ENCODE data around the gene VEZT. TPM values are rescaled to one million over a fixed set of nuclear protein-coding genes. Genes with fewer than 3 reads are reported as not detected.

Gene VEZT
- total and polyA plus RNA-seq, 7 donors, result 19.9 to 114 (median 82.8) TPM

DNA sequence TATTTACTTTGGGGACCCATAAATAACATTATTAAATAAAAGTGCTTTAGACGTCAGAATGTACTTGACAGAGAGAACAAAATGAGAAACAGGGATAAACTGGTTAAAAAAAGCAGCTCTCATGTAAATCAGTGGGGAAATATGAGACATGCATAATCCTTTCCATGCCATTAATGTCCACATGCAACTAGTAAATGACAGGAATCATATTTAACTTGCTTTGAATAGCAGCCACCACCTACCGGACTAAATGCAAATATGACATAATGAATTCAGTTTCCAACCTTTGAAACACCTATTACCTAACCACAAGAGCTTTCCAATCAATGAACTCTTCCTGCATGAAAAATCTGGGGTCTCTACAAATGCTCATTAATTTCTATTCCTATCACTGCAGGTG, 20.0 kb upstream of the VEZT start:
- no peak for TF ChIP-seq POLR2AphosphoS5 (IDR thresholded peaks at IDR 0.05)
- no peak for TF ChIP-seq EP300 (IDR thresholded peaks at IDR 0.05)
- no peak for TF ChIP-seq POLR2A (IDR thresholded peaks at IDR 0.05)
- TF ChIP-seq, protein P1, sequence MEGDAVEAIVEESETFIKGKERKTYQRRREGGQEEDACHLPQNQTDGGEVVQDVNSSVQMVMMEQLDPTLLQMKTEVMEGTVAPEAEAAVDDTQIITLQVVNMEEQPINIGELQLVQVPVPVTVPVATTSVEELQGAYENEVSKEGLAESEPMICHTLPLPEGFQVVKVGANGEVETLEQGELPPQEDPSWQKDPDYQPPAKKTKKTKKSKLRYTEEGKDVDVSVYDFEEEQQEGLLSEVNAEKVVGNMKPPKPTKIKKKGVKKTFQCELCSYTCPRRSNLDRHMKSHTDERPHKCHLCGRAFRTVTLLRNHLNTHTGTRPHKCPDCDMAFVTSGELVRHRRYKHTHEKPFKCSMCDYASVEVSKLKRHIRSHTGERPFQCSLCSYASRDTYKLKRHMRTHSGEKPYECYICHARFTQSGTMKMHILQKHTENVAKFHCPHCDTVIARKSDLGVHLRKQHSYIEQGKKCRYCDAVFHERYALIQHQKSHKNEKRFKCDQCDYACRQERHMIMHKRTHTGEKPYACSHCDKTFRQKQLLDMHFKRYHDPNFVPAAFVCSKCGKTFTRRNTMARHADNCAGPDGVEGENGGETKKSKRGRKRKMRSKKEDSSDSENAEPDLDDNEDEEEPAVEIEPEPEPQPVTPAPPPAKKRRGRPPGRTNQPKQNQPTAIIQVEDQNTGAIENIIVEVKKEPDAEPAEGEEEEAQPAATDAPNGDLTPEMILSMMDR (IDR thresholded peaks at IDR 0.05), result no peak
- WGBS, 2 donors, result 74 to 82% methylated on average over 2 of the region's 2 CpGs
- H3K4me3 ChIP-seq, result no peak overlapping the region
- H3K27me3 ChIP-seq, result no peaks in the 10 kb centered on the region
- no peak overlapping the region for H3K27ac ChIP-seq
- intact Hi-C loops (cut with DNase I), result no loop called here
- no peak for DNase-seq
- no peaks in the 10 kb centered on the region for H3K36me3 ChIP-seq
- no peaks in the 10 kb centered on the region for H3K9me3 ChIP-seq
- peaks cover 0 to 29% (median 24%) of the 10 kb centered on the region in 4 donors for H3K4me1 ChIP-seq

- no peaks in the 10 kb centered on the region for H3K27me3 ChIP-seq
- H3K4me1 ChIP-seq, result peaks cover 0 to 42% (median 36%) of the 10 kb centered on the region in 4 donors
- TF ChIP-seq, protein P1 (IDR thresholded peaks at IDR 0.05), result no peak
- TF ChIP-seq POLR2A (IDR thresholded peaks at IDR 0.05) (no peak), POLR2AphosphoS5 (IDR thresholded peaks at IDR 0.05) (no peak), EP300 (IDR thresholded peaks at IDR 0.05) (no peak)
- intact Hi-C loops (cut with DNase I), result no loop called here
- 80 to 87% methylated on average over 4 of the region's 4 CpGs for WGBS, 2 donors
- no peak for DNase-seq
- H3K36me3 ChIP-seq, result no peaks in the 10 kb centered on the region
- no peak overlapping the region for H3K27ac ChIP-seq
- H3K9me3 ChIP-seq, result no peaks in the 10 kb centered on the region
- no peak overlapping the region for H3K4me3 ChIP-seq
These were observed 18.7 kb upstream of the VEZT start for GRCh38 chr12:95198914-95199313.

- TF ChIP-seq POLR2A (IDR thresholded peaks at IDR 0.05), result no peak
- no peak for TF ChIP-seq POLR2AphosphoS5 (IDR thresholded peaks at IDR 0.05)
- TF ChIP-seq EP300 (IDR thresholded peaks at IDR 0.05), result no peak
- TF ChIP-seq, protein P1 (IDR thresholded peaks at IDR 0.05), result no peak
- Histone ChIP-seq H3K4me3 (no peak overlapping the region), H3K36me3 (no peaks in the 10 kb centered on the region), H3K9me3 (no peaks in the 10 kb centered on the region), H3K27ac (peak overlapping the region; percentile 27 to 82 (median 48)), H3K4me1 (peaks cover 0 to 56% (median 50%) of the 10 kb centered on the region in 4 donors), H3K27me3 (no peaks in the 10 kb centered on the region)
- WGBS, 2 donors, result 39 to 64% methylated on average over 5 of the region's 5 CpGs
- intact Hi-C loops (cut with DNase I), result no loop called here
- no peak for DNase-seq
These were observed 17.3 kb upstream of the VEZT start for GRCh38 chr12:95200128-95200894.

DNA sequence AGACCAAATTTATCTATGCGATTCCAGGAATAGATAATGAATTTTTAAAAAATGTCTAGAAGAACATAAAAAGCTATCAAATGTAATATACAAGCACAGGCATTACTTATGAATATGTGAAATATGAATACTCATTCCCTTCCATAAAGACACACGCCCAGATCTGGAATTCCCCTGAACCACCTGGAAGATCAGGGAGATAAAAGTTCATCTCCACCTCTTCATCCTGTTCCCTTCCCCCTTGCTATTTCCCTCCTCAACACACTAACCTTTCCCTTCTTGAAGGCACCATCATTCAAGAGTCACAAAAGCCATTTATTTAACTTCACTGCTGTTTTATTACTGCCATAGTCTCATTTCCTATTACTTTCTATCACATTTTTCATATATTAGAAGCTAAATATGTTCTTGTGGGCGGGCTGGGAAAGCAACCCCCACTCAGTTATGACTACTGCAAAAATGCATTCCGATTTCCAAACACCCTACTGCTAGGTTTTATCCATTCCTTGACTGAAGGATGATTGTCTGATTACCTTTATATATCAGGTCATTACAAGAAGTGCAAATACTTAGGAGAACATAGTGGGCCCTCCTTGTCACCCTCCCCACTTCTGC, 16.4 kb upstream of the VEZT start:
- Histone ChIP-seq H3K27ac (peak overlapping the region; percentile 27 to 82 (median 48)), H3K27me3 (no peaks in the 10 kb centered on the region), H3K36me3 (no peaks in the 10 kb centered on the region), H3K4me3 (no peak overlapping the region), H3K9me3 (no peaks in the 10 kb centered on the region), H3K4me1 (peaks cover 0 to 64% (median 59%) of the 10 kb centered on the region in 4 donors)
- DNase-seq, result no peak
- intact Hi-C loops (cut with DNase I), result no loop called here
- no peak for TF ChIP-seq EP300 (IDR thresholded peaks at IDR 0.05)
- no peak for TF ChIP-seq POLR2AphosphoS5 (IDR thresholded peaks at IDR 0.05)
- TF ChIP-seq, protein P1 (IDR thresholded peaks at IDR 0.05), result no peak
- no peak for TF ChIP-seq POLR2A (IDR thresholded peaks at IDR 0.05)
- WGBS, 2 donors, result 54 to 73% methylated on average over 4 of the region's 4 CpGs
